ENCODE measurements around the gene GAPT.
"Not testable (repeated sequence)": the region's sequence is repeated elsewhere in the genome, so short reads cannot be mapped to it uniquely, and the experiment has no call there.

Gene GAPT

DNA sequence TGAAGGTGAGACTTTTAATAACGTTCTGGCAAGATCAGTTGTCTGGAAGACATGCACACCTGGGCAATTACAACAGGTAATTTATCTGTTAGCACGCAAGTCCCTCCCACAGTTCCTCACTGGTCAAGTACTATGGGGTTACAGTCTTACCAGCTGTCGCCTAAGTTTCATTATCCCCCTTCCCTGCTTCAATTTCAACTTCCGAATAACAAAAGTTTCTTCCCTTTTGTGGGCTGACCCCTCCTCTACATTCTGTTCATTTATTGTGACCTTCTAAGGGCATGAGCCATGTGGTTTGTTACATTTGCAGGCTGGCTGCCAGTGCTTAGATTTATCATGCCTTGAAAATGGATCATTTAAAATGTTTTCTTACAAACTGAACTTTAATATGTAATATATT, 16.5 kb downstream of the GAPT start:
- H3K4me3 Mint-ChIP-seq, result no peak overlapping the region
- no peaks in the 10 kb centered on the region for H3K36me3 Mint-ChIP-seq
- H3K9me3 Mint-ChIP-seq, result no peaks in the 10 kb centered on the region
- no peaks in the 10 kb centered on the region for H3K4me1 Mint-ChIP-seq
- DNase-seq (ENCODE audit: low spot score in 2 of 2) (no peak), ATAC-seq (no peak)
- no peak overlapping the region for H3K27ac Mint-ChIP-seq

DNA sequence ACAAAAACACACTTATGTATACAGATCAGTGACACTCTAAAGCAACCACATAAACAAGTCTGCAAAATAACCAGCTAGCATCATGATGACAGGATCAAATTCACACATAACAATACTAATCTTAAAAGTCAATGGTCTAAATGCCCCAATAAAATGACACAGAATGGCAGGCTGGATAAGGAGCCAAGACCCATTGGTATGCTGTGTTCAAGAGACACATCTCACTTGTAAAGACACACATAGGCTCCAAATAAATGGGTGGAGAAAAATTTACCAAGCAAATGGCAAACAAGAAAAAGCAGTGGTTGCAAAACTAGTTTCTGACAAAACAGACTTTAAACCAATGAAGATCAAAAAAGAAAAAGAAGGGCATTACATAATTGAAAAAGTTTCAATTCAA, 26.0 kb downstream of the GAPT start:
- no peak for ATAC-seq
- H3K4me3 Mint-ChIP-seq, result no peak overlapping the region
- DNase-seq (ENCODE audit: low spot score in 2 of 2), result no peak
- H3K27ac Mint-ChIP-seq, result no peak overlapping the region
- no peaks in the 10 kb centered on the region for H3K36me3 Mint-ChIP-seq
- H3K9me3 Mint-ChIP-seq, result peaks cover 13% of the 10 kb centered on the region
- H3K4me1 Mint-ChIP-seq, result no peaks in the 10 kb centered on the region

- Mint-ChIP-seq H3K36me3 (no peaks in the 10 kb centered on the region), H3K9me3 (peaks cover 2% of the 10 kb centered on the region), H3K4me1 (no peaks in the 10 kb centered on the region), H3K27ac (no peak overlapping the region), H3K4me3 (no peak overlapping the region)
- DNase-seq (ENCODE audit: low spot score in 2 of 2) (no peak), ATAC-seq (no peak)
These were observed 32.7 kb downstream of the GAPT start for GRCh38 chr5:58523956-58524355.

DNA sequence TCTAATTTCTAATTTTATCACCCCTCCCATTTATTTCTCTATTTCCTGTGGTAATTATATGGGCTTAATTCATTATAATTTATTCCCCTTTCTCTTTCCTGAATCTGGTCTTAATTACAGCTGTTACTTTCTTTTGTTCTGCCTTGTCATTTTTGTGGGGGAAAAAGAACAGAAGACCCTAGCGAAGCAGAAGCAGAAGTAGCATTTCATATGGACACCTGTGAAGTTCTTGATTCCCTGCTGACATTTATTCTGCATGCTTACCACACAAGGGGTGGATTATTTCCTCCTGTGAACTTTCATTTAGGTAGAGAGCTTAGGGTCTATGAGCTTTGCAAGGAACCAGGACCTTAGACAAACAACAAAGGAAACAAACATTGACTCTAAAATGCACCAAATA, 33.3 kb downstream of the GAPT start:
- no peaks in the 10 kb centered on the region for H3K4me1 Mint-ChIP-seq
- ATAC-seq (no peak), DNase-seq (ENCODE audit: low spot score in 2 of 2) (no peak)
- no peak overlapping the region for H3K4me3 Mint-ChIP-seq
- H3K27ac Mint-ChIP-seq, result no peak overlapping the region
- H3K36me3 Mint-ChIP-seq, result no peaks in the 10 kb centered on the region
- peaks cover 2% of the 10 kb centered on the region for H3K9me3 Mint-ChIP-seq

DNA sequence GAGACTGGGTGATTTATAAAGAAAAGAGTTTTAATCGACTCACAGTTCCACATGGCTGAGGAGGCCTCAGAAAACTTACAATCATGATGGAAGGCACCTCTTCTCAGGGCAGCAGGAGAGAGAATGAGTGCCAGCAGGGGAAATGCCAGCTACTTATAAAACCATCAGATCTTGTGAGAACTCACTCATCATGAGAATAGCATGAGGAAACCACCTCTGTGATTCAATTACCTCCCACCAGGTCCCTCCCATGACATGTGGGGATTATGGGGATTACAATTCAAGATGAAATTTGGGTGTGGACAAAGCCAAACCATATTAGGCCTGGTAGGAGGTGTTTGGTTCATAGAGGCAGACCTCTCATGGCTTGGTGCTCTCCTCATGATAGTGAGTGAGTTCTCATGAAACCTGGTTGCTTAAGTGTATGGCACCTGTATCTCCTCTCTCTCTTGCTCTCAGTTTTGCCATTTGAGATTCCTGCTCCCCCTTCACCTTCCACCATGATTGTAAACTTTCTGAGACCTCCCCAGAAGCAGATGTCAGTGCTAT, 39.8 kb downstream of the GAPT start:
- ATAC-seq, result no peak

GRCh38 chr5:58541935-58542334, 50.7 kb downstream of the GAPT start:
- not testable (repeated sequence) for H3K36me3 Mint-ChIP-seq; DNase-seq (ENCODE audit: low spot score in 2 of 2); H3K9me3 Mint-ChIP-seq; ATAC-seq; H3K27ac Mint-ChIP-seq; H3K4me3 Mint-ChIP-seq; H3K4me1 Mint-ChIP-seq

More for the DNA sequence above, 39.8 kb downstream of the GAPT start:
- Mint-ChIP-seq H3K4me3 (no peak overlapping the region), H3K36me3 (no peaks in the 10 kb centered on the region), H3K9me3 (peaks cover 11% of the 10 kb centered on the region), H3K27ac (no peak overlapping the region), H3K4me1 (no peaks in the 10 kb centered on the region)
- DNase-seq (ENCODE audit: low spot score in 2 of 2), result no peak

- H3K4me1 Mint-ChIP-seq, result no peaks in the 10 kb centered on the region
- peaks cover 8% of the 10 kb centered on the region for H3K9me3 Mint-ChIP-seq
- no peaks in the 10 kb centered on the region for H3K36me3 Mint-ChIP-seq
- no peak overlapping the region for H3K27ac Mint-ChIP-seq
- DNase-seq (ENCODE audit: low spot score in 2 of 2) (no peak), ATAC-seq (no peak)
- no peak overlapping the region for H3K4me3 Mint-ChIP-seq
These were observed 51.5 kb downstream of the GAPT start for GRCh38 chr5:58542709-58543108.

- H3K4me3 Mint-ChIP-seq, result no peak overlapping the region
- ATAC-seq, result no peak
- DNase-seq (ENCODE audit: low spot score in 2 of 2), result no peak
- no peaks in the 10 kb centered on the region for H3K36me3 Mint-ChIP-seq
- no peaks in the 10 kb centered on the region for H3K4me1 Mint-ChIP-seq
- H3K9me3 Mint-ChIP-seq, result peaks cover 9% of the 10 kb centered on the region
- no peak overlapping the region for H3K27ac Mint-ChIP-seq
These were observed 52.5 kb downstream of the GAPT start for GRCh38 chr5:58543723-58544122.

GRCh38 chr5:58544195-58544594, 53.0 kb downstream of the GAPT start:
- Mint-ChIP-seq H3K27ac (no peak overlapping the region), H3K9me3 (peaks cover 6% of the 10 kb centered on the region), H3K36me3 (no peaks in the 10 kb centered on the region), H3K4me1 (no peaks in the 10 kb centered on the region), H3K4me3 (no peak overlapping the region)
- no peak for ATAC-seq
- DNase-seq (ENCODE audit: low spot score in 2 of 2), result no peak

GRCh38 chr5:58544926-58545325, 53.7 kb downstream of the GAPT start:
- no peaks in the 10 kb centered on the region for H3K4me1 Mint-ChIP-seq
- no peak overlapping the region for H3K4me3 Mint-ChIP-seq
- ATAC-seq (no peak), DNase-seq (ENCODE audit: low spot score in 2 of 2) (no peak)
- H3K9me3 Mint-ChIP-seq, result peaks cover 6% of the 10 kb centered on the region
- no peaks in the 10 kb centered on the region for H3K36me3 Mint-ChIP-seq
- no peak overlapping the region for H3K27ac Mint-ChIP-seq

DNA sequence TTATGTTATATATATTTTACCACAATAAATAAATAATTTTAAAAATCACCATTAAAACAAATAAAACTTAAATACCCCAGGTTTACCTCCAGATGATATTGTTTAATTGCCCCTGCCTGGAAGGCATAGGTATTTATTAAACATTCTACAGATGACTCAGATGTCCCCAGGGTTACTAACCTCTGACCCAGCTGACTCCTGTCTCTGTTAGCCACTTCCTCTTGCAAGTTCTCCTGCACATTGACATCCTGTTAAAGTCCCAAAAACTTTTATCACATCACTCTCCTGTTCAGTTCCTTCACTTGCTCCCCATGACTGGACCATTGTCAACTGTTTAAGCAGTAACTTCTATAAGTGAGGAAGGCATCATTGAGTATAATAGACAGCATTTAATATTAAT, 54.7 kb downstream of the GAPT start:
- Mint-ChIP-seq H3K27ac (no peak overlapping the region), H3K9me3 (peaks cover 6% of the 10 kb centered on the region), H3K4me1 (no peaks in the 10 kb centered on the region), H3K4me3 (no peak overlapping the region), H3K36me3 (no peaks in the 10 kb centered on the region)
- DNase-seq (ENCODE audit: low spot score in 2 of 2), result no peak
- no peak for ATAC-seq
